Skeletal muscle cell (primary cell): ENCODE data around the gene ANKRD40.
A peak's percentile ranks its signal among the peaks of the same experiment; 100 is the strongest.

Source experiments
- DNase-seq: peaks from one replicate; pipeline ENCODE4 v3.0.0-alpha.2; 2010; ENCODE audit warnings: low read depth
- H3K4me3 ChIP-seq: 2 replicates; pipeline ENCODE4 v1.5.1; 2011; ENCODE audit warnings: low read depth, mild to moderate bottlenecking, control low read depth, low read length, moderate library complexity

The ANKRD40 gene

DNA sequence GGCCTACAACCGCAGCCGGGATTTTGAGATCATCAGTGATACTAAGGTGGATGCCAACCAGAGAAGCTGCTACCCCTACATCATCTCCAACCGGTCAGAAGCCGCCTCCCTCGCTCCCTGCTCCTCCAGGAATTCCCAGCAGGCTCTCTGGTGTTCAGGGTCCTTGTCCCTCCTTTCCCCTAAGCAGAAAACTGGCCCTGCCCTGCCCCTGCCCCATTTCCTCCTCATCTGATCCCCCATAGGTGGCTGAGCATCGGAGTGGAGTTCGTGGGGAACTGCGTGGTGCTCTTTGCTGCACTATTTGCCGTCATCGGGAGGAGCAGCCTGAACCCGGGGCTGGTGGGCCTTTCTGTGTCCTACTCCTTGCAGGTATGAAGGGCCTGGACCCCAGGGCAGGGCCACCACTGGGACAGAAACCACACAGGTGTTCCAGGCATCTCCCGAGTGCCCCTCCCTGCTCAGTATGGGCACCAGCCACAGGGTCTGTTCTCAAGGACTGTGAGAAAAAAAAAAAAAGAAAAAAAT lies 29.8 kb downstream of the ANKRD40 start:
- H3K4me3 ChIP-seq = no peak overlapping the region
- no peak for DNase-seq

DNA sequence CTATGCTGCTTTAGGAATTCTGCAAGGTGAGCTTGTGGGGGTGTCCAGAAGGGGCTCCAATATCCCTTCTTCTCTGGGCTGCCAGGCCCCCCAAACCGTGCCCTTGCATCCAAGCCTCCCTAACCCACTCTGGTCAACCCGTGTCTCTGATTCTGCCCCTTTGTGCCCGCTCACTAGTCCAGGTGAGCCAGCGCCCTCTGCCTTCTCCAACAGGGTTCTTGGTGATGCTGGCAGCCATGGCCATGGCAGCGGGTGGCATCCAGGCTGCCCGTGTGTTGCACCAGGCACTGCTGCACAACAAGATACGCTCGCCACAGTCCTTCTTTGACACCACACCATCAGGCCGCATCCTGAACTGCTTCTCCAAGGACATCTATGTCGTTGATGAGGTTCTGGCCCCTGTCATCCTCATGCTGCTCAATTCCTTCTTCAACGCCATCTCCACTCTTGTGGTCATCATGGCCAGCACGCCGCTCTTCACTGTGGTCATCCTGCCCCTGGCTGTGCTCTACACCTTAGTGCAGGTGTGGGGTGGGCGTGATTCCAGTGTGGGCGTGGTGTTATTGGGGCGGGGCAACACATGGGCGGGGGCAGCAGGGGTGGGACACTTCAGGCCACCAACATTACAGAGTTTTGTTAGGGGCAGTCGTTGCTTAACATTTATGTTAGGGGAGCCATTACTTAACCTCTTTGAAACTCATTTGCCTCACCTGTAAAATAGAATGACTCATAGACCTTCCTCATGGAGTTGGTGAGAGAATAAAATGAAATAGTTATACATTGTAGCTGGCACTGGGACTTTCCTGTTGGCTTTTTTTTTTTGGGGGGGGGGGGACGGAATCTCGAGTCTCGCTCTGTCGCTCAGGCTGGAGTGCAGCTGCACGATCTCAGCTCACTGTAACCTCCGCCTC lies 31.4 kb downstream of the ANKRD40 start:
- H3K4me3 ChIP-seq = no peak overlapping the region
- no peak for DNase-seq

DNA sequence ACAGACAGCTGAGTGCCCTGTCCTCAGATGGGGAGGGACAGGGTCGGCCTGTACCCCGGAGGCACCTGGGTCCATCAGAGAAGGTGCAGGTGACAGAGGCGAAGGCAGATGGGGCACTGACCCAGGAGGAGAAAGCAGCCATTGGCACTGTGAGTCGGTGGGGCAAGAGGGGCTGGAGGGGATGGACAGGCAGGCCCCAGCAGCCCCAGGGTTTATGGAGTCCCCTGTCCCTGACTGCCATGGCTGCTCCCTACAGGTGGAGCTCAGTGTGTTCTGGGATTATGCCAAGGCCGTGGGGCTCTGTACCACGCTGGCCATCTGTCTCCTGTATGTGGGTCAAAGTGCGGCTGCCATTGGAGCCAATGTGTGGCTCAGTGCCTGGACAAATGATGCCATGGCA lies 32.1 kb downstream of the ANKRD40 start:
- H3K4me3 ChIP-seq = no peak overlapping the region
- DNase-seq = no peak

DNA sequence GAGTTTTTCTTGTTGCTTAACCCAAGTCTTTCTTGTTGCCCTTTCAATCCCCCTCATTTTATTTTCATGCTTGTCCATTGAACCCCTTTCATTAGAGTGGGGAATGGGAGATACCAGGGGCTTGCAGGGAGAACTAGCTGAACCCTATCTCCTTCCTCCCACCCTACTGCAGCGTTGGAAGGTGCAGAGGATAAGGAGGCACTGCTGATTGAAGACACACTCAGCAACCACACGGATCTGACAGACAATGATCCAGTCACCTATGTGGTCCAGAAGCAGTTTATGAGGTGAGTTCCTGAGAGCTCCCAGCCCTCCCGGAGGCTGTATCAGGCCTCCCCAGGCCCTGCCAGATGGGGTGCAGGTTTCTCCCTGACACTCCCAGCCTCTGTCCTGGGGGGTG lies 32.5 kb downstream of the ANKRD40 start:
- no peak for DNase-seq
- H3K4me3 ChIP-seq = no peak overlapping the region

DNA sequence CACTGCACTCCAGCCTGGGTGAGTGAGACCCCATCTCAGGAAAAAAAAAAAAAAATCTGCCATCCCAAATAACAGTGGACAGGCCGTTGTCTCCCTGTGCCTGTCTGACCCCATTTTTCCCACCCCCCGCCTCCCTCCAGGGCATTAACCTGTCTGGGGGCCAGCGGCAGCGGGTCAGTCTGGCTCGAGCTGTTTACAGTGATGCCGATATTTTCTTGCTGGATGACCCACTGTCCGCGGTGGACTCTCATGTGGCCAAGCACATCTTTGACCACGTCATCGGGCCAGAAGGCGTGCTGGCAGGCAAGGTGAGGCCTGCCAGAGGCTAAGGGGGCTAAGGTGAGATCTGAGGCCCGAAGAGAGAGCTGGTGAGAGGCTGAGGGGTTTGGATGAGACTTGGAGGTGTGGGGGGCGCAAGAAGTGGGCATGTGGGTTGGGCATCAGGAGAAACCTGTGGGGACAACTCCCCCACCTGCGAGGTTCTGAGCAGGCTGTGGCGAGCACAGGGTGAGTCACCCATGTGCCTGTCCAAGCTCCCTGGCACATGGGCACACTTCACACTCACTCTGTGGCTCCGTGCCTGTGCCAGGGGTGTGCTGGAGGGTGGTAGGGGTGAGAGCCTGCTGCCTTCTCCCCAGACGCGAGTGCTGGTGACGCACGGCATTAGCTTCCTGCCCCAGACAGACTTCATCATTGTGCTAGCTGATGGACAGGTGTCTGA lies 34.7 kb downstream of the ANKRD40 start:
- no peak for DNase-seq
- H3K4me3 ChIP-seq = no peak overlapping the region

DNA sequence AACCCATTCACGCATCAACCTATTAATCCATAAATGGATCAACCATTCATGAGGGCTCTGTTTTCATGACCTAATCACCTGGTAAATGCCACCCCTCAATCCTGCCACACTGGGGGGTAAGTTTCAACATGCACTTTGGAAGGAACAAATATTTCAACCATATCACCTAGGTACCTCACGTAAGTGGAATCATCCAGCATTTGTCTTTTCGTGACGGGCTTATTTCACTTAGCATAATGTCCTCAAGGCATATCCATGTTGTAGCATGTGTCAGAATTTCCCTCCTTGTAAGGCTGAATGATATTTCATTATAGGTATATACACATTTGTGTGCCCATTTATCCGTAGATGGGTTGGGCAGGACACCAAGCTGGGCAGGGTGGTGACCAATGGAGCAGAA lies 35.6 kb downstream of the ANKRD40 start:
- no peak overlapping the region for H3K4me3 ChIP-seq
- DNase-seq = no peak

DNA sequence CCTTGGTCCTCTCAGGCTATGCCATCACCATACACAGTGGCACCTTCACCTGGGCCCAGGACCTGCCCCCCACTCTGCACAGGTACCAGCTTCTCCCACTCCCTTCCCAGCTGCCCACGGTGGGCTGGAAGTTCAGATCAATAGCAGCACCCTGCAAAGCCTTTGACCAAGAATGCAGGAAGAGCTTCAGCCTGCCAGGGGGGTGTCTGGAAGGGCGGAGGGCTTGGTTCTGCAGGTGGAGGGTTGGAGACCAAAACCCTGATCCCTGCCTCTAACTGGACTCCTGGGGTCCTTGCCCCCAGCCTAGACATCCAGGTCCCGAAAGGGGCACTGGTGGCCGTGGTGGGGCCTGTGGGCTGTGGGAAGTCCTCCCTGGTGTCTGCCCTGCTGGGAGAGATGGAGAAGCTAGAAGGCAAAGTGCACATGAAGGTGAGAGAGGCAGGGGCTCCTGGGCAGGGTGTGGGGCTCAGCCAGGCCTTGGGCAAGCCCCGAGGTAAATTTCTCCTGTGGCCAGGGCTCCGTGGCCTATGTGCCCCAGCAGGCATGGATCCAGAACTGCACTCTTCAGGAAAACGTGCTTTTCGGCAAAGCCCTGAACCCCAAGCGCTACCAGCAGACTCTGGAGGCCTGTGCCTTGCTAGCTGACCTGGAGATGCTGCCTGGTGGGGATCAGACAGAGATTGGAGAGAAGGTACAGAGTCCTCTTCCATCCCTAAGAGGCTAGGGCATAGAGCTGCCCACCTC lies 38.7 kb downstream of the ANKRD40 start:
- DNase-seq = no peak
- H3K4me3 ChIP-seq = no peak overlapping the region

DNA sequence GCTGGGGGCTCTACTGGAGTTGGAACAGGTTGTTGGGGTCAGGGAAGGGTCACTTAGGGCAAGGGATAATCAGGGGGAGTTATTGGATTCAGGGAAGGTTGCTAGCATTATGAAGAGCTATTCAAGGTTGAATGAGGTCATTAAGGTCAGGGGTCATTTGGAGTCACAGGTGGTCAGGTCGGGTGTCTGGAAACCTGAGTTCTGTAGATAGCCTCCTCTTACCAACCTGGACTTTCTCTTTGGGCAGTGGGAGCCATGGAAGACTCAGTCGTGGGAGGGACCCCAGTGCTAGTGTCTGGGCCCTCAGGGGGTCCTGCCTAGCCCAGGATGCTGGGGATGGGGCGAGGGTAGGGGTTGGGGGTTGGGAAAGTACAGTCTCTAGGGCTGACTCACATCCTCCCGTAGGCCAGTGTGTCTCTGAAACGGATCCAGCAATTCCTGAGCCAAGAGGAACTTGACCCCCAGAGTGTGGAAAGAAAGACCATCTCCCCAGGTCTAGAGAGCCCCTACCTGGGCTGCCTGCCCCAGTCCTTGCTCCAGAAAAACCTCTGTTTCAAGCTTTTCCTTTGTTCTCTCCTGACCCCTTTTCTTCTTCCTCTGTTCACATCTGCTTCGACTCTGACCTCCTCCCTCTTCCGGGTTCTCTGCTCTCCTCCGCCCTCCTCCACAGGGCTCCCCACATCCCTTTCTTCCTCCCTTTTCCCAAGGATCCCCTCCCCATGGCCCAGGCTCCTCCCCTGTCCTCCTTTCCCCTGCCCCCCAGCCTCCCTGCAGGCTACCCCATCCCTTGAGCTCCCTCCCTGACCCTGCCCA lies 39.5 kb downstream of the ANKRD40 start:
- H3K4me3 ChIP-seq = no peak overlapping the region
- DNase-seq = no peak

DNA sequence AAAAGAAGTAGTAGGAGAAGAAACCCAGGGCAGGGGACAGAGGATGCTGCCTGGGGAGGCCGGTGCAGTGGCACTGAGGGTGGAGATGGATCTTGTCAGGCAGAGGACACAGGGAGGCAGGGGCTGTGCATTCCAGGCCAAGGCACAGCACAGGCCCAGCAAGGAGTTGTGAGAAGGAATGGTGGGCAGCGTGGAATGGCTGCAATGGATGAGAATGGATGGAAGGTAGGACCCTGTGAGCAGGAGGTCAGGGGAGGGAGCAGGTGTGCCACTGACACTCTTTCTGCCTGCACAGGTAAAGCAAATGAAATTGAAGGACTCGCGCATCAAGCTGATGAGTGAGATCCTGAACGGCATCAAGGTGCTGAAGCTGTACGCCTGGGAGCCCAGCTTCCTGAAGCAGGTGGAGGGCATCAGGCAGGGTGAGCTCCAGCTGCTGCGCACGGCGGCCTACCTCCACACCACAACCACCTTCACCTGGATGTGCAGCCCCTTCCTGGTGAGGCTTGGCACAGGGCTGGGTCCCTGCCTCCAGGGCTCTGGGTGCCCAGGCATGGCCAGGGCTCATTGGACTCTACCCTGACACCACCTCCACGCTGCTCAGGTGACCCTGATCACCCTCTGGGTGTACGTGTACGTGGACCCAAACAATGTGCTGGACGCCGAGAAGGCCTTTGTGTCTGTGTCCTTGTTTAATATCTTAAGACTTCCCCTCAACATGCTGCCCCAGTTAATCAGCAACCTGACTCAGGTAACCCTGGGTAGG lies 40.3 kb downstream of the ANKRD40 start:
- DNase-seq = no peak
- H3K4me3 ChIP-seq = no peak overlapping the region

DNA sequence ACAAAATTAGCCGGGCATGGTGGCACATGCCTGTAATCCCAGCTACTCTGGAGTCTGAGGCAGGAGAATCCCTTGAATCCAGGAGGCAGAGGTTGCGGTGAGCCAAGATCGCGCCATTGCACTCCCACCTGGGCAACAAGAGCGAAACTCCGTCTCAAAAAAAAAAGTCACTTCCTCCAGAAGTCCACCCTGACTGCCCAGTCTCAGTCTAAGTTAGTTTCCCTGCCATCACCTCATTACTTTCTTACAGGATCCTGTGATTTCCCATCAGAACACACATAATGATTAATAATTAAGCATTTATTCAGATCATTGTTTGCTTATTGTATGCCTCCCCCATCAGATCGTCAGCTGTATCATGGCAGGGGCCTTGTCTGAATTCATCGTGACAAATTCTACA lies 41.4 kb downstream of the ANKRD40 start:
- no peak overlapping the region for H3K4me3 ChIP-seq

DNA sequence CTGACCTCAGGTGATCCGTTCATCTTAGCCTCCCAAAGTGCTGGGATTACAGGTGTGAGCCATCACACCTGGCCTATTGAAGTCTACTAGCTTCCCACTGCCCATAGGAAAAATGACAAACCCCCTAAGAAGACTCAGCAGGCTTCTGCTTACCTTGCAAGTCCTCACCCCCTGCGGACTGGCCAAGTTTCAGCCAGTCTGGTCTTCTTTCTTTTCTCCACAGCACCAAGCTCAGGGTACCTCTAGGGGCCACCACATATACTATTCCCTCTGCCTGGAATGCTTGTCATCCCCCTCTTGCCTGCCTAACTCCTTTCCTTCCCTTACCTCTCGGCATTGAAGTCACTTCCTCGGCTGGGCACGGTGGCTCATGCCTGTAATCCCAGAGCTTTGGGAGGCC lies 41.9 kb downstream of the ANKRD40 start:
- DNase-seq = no peak
- H3K4me3 ChIP-seq = no peak overlapping the region

More for the DNA sequence above, 41.4 kb downstream of the ANKRD40 start:
- DNase-seq = no peak

DNA sequence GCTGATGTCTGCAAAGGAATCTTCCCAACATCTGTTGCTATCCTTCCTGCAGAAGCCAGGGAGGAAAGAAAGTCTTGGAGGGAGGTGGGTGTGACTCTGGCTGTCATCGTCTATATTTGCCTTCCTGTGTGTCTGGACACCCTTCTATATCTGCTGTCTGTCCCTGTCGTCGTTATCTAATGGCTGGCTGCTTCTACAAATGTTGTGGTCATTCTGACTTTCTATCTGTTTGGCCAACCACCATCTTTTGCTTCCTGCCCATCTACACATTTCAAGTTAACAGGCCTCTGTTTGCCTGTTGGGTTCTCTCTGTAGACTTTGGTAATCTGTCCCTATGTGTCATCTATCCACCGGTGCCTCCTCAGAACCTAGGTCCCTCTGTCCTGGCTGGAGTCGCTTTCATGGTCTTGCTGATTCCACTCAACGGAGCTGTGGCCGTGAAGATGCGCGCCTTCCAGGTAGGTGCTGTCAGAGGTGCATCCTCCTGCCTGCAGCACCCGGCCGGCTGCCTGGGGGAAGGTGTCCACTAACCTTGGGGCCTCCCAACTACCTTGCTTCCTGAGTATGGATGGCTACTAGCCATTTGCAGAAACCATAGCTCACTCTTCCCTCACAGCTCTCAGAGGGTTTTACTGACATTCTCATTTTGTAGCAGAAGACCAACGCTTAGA lies 42.8 kb downstream of the ANKRD40 start:
- H3K4me3 ChIP-seq = no peak overlapping the region
- DNase-seq = no peak

DNA sequence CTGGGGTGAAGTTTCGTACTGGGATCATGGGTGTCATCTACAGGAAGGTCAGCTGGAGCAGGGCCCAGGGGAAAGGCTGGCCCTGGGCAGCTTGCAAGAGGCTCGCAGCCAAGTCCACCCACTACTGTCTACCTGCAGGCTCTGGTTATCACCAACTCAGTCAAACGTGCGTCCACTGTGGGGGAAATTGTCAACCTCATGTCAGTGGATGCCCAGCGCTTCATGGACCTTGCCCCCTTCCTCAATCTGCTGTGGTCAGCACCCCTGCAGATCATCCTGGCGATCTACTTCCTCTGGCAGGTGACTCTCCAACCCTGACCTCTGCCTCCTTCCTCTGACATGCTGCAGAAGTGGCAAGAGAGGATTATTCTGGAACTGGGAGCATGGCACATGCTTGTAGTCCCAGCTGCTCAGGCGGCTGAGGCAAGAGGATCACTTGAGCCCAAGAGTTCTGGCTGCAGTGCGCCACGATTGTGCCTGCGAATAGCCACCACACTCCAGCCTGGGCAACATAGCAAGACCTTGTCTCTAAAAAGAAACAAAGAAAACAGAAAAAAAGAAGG lies 43.8 kb downstream of the ANKRD40 start:
- no peak overlapping the region for H3K4me3 ChIP-seq
- DNase-seq = no peak

DNA sequence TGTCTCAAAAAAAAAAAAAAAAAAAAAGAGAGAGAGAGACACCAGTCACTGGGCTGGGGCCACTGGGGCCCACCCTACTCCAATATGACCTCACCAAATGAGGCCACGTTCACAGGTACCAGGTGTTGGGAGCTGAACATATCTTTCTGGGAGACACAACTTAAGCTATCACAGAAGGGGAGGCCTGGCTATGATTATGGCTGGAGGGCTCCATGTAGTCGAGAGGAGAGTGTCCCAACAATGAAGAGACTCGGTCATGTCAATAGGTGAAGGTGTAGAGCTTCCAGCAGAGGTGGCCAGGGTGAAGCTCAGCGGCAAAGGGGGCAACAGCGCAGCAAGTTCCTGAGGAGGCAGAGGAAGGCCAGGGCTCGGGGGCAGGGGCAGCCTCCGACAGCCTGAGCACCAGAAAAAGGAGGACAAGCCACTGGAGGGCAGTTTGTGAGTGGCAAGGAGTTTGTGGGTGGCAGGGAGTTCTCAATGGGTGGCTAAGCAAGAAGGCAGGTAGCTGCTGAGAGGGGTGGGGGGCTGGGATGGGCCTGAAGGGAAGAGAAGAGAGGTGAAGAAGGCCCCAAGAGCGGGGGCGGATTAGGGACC lies 45.0 kb downstream of the ANKRD40 start:
- no peak for DNase-seq
- H3K4me3 ChIP-seq = no peak overlapping the region

DNA sequence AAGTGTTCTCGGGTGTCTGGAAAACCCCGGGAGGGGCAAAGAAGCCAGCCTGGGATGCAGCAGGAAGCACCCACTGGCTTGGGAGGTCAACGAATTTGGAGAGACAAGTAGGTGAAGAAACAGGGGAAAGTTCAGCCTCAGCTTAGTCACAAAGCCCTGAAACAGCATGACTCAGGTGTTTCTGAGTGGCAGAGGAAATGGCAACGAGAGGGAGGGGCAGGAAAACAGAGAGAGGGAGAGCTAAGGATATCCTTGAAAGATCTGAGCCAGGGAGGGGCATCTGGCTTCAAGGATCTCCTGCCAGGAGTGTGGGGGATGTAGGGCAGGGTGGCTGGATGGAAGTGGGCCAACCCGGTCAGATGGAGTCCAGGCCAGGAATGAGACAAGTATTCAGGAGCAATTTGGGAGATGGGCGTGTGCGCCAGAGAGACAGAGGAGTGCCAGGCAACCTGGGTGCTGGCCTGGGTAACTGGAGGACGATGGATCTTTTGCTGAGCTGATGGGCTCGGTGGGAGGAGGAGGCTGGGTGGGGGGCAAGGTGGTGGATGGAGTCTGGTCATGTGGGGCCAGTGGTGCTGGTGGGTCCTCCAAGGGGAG lies 45.8 kb downstream of the ANKRD40 start:
- no peak overlapping the region for H3K4me3 ChIP-seq
- peak; percentile 66 for DNase-seq

DNA sequence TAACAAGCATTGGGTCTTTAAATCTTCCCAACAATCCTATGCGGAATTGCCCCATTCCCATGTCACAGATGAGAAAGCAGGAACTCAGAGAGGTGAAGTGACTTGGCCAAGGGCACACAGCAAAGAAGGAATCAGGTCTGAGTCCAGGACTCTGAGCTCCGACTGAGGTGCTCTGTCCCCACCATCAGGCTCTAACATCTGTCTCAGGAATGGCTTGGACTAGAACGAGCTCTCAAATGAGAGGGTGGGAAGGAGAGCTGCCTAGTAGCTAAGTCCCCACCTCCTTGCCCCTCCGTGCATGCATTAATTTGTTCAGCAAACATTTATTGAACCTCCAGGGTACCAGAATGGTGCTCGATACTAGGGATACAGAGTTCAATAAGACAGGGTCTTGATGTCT lies 46.4 kb downstream of the ANKRD40 start:
- no peak for DNase-seq
- H3K4me3 ChIP-seq = no peak overlapping the region

DNA sequence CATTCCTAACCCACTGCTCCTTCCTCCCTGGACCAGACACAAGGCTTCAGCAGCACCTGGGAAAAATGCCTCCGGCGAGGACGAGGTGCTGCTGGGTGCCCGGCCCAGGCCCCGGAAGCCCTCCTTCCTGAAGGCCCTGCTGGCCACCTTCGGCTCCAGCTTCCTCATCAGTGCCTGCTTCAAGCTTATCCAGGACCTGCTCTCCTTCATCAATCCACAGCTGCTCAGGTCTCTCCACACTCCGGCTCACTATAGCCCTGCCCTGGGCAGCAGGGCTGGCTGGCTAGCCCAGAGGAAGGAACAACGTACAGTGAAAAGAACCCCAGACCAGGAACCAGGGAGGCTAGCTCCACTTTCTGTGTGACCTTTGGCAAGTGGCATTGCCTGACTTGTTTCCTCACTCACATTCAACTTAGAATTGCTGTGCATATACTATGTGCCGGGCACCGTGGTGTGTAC lies 46.8 kb downstream of the ANKRD40 start:
- no peak overlapping the region for H3K4me3 ChIP-seq
- no peak for DNase-seq
